GM23248 (cell line): ENCODE data around the gene ULBP3. TPM values are rescaled to one million over a fixed set of nuclear protein-coding genes. Genes with fewer than 3 reads are reported as not detected.

Experiments
- DNase-seq: peaks from one replicate; pipeline ENCODE4 v3.0.0-alpha.2; 2015
- H2AFZ ChIP-seq: fragments of 200-600 bp; sonication (generic); 2 replicates; pipeline ENCODE4 v1.6.1; 2016; ENCODE audit warnings: antibody characterized with exemption
- H3F3A ChIP-seq: fragments of 200-600 bp; sonication (generic); 2 replicates; pipeline ENCODE4 v1.6.1; 2016; ENCODE audit warnings: mild to moderate bottlenecking, antibody characterized with exemption, mixed run types; ENCODE audit not compliant: insufficient read depth
- H3K27ac ChIP-seq: fragments of 200-600 bp; sonication (generic); 2 replicates; pipeline ENCODE4 v1.5.1; 2016; ENCODE audit warnings: mild to moderate bottlenecking
- H3K27me3 ChIP-seq: fragments of 200-600 bp; sonication (generic); replicated peaks from 2 replicates; pipeline ENCODE4 v1.6.1; 2016; ENCODE audit warnings: mild to moderate bottlenecking; ENCODE audit not compliant: insufficient read depth
- H3K36me3 ChIP-seq: fragments of 200-600 bp; sonication (generic); 2 replicates; pipeline ENCODE4 v1.6.1; 2016; ENCODE audit warnings: low read depth, mild to moderate bottlenecking
- H3K4me1 ChIP-seq: fragments of 200-600 bp; sonication (generic); 2 replicates; pipeline ENCODE4 v1.6.1; 2016; ENCODE audit warnings: mild to moderate bottlenecking; ENCODE audit not compliant: insufficient read depth
- H3K4me2 ChIP-seq: fragments of 200-600 bp; sonication (generic); one replicate; pipeline ENCODE4 v1.6.1; 2016; ENCODE audit warnings: mild to moderate bottlenecking; ENCODE audit not compliant: unreplicated experiment
- H3K4me3 ChIP-seq: fragments of 200-600 bp; sonication (generic); 2 replicates; pipeline ENCODE4 v1.5.1; 2016; ENCODE audit warnings: mild to moderate bottlenecking
- H3K79me2 ChIP-seq: fragments of 200-600 bp; sonication (generic); 2 replicates; pipeline ENCODE4 v1.6.1; 2016; ENCODE audit warnings: mild to moderate bottlenecking; ENCODE audit not compliant: insufficient read depth
- H3K9ac ChIP-seq: fragments of 200-600 bp; sonication (generic); 2 replicates; pipeline ENCODE4 v1.6.1; 2016; ENCODE audit warnings: mild to moderate bottlenecking
- H3K9me2 ChIP-seq: fragments of 200-600 bp; sonication (generic); 2 replicates; pipeline ENCODE4 v1.6.1; 2016; ENCODE audit warnings: mixed run types, mild to moderate bottlenecking, moderate library complexity; ENCODE audit not compliant: insufficient read depth
- H3K9me3 ChIP-seq: fragments of 200-600 bp; sonication (generic); one replicate; pipeline ENCODE4 v1.6.1; 2017; ENCODE audit warnings: low read depth
- H4K20me1 ChIP-seq: fragments of 200-600 bp; sonication (generic); 2 replicates; pipeline ENCODE4 v1.6.0; 2016; ENCODE audit not compliant: insufficient read depth
- EZH2 ChIP-seq: fragments of 200-600 bp; sonication (generic); IDR thresholded peaks from 2 replicates; pipeline ENCODE4 v1.6.1; 2018; ENCODE audit warnings: antibody characterized with exemption, mild to moderate bottlenecking; ENCODE audit not compliant: insufficient read depth, poor library complexity, severe bottlenecking
- EZH2phosphoT487 ChIP-seq: fragments of 200-600 bp; sonication (generic); IDR thresholded peaks from 2 replicates; pipeline ENCODE4 v1.6.1; 2018; ENCODE audit warnings: antibody characterized with exemption, moderate library complexity, mild to moderate bottlenecking, low read depth; ENCODE audit not compliant: insufficient read depth
- WGBS, 2 experiments: methylation state at CpG; one replicate each; pipeline ENCODE4 v1.1.6; 2015 to 2017; ENCODE audit warnings: low lambda C conversion rate in 2 of 2, low coverage in 1 of 2; ENCODE audit errors: missing lambda C conversion rate in 2 of 2; 5-methylcytosine and 5-hydroxymethylcytosine counted together
- in situ Hi-C: fragments of 300-500 bp; cut with MboI; formaldehyde crosslinking; loops from 2 replicates; pipeline ENCODE4 v1.15.0; 2020
- polyA plus RNA-seq: library from polyadenylated mRNA; unstranded; fragments of >200 nt; fragmentation: Nextera tagmentation; extraction: Ambion mirVana; gene quantifications from 2 replicates; pipeline ENCODE4 v1.2.1, GENCODE V29; 2016
- total RNA-seq: library from RNA; depleted of rRNA; stranded (reverse); fragments of >200 nt; shearing (Covaris generic); gene quantifications from 2 replicates; pipeline ENCODE4 v1.2.3, GENCODE V29; 2014

ULBP3 gene
- total and polyA plus RNA-seq, 2 experiments from 2014 or later = 4.4 to 12.6 TPM

- H3F3A ChIP-seq = no peaks in the 10 kb centered on the region
- no peak for TF ChIP-seq EZH2
- TF ChIP-seq EZH2phosphoT487 = no peak
- no peaks in the 10 kb centered on the region for H3K79me2 ChIP-seq
- H2AFZ ChIP-seq = no peak overlapping the region
- H3K4me1 ChIP-seq = no peaks in the 10 kb centered on the region
- H4K20me1 ChIP-seq = no peaks in the 10 kb centered on the region
- in situ Hi-C loops = no loop called here
- H3K9me3 ChIP-seq = no peaks in the 10 kb centered on the region
- no peak overlapping the region for H3K27ac ChIP-seq
- no peak overlapping the region for H3K9ac ChIP-seq
- no peaks in the 10 kb centered on the region for H3K9me2 ChIP-seq
- WGBS, 2 experiments = 75% methylated on average over 8 of the region's 8 CpGs
- H3K4me3 ChIP-seq = no peak overlapping the region
- peaks cover 28% of the 10 kb centered on the region for H3K27me3 ChIP-seq
- H3K36me3 ChIP-seq = no peaks in the 10 kb centered on the region
- DNase-seq = no peak
- no peak overlapping the region for H3K4me2 ChIP-seq
Measured at GRCh38 chr6:150099546-150099945, 30.6 kb upstream of the ULBP3 start.

GRCh38 chr6:150098155-150098554 lies 29.2 kb upstream of the ULBP3 start:
- 88 to 90% methylated on average over 9 to 10 of the region's 10 CpGs for WGBS, 2 experiments

GRCh38 chr6:150093397-150093796 lies 24.5 kb upstream of the ULBP3 start:
- peaks cover 6% of the 10 kb centered on the region; the same call in 1 of the 2 replicates for H3K4me1 ChIP-seq
- DNase-seq = no peak
- peaks cover 23% of the 10 kb centered on the region; the same call in 1 of the 2 replicates for H3K27me3 ChIP-seq
- H3K79me2 ChIP-seq = no peaks in the 10 kb centered on the region
- in situ Hi-C loops = no loop called here
- WGBS, 2 experiments = 67 to 68% methylated on average over 6 of the region's 6 CpGs
- no peaks in the 10 kb centered on the region for H3K9me3 ChIP-seq
- H2AFZ ChIP-seq = no peak overlapping the region
- H3K4me3 ChIP-seq = no peak overlapping the region
- no peaks in the 10 kb centered on the region for H3K36me3 ChIP-seq
- H3F3A ChIP-seq = no peaks in the 10 kb centered on the region
- TF ChIP-seq EZH2phosphoT487 (no peak), EZH2 (no peak)
- H3K4me2 ChIP-seq = no peak overlapping the region
- no peaks in the 10 kb centered on the region for H3K9me2 ChIP-seq
- no peaks in the 10 kb centered on the region for H4K20me1 ChIP-seq
- H3K27ac ChIP-seq = no peak overlapping the region
- H3K9ac ChIP-seq = no peak overlapping the region

More at GRCh38 chr6:150098155-150098554, 29.2 kb upstream of the ULBP3 start:
- no peak overlapping the region for H3K9ac ChIP-seq
- no peaks in the 10 kb centered on the region for H3K9me3 ChIP-seq
- H4K20me1 ChIP-seq = no peaks in the 10 kb centered on the region
- no peaks in the 10 kb centered on the region for H3K4me1 ChIP-seq
- H3K9me2 ChIP-seq = no peaks in the 10 kb centered on the region
- in situ Hi-C loops = no loop called here
- no peak overlapping the region for H3K4me3 ChIP-seq
- no peak for DNase-seq
- peaks cover 28% of the 10 kb centered on the region for H3K27me3 ChIP-seq
- no peaks in the 10 kb centered on the region for H3F3A ChIP-seq
- H2AFZ ChIP-seq = no peak overlapping the region
- TF ChIP-seq EZH2 (no peak), EZH2phosphoT487 (no peak)
- H3K79me2 ChIP-seq = no peaks in the 10 kb centered on the region
- H3K27ac ChIP-seq = no peak overlapping the region
- no peaks in the 10 kb centered on the region for H3K36me3 ChIP-seq
- no peak overlapping the region for H3K4me2 ChIP-seq

- Histone ChIP-seq H3F3A (no peaks in the 10 kb centered on the region), H3K9ac (no peak overlapping the region), H3K27me3 (0 out of 2 replicates have a peak, but pooled peaks cover 11% of the 10 kb centered on the region), H4K20me1 (no peaks in the 10 kb centered on the region), H3K27ac (no peak overlapping the region), H3K9me2 (no peaks in the 10 kb centered on the region), H3K4me1 (peaks cover 6% of the 10 kb centered on the region; the same call in 1 of the 2 replicates), H3K4me3 (no peak overlapping the region), H2AFZ (no peak overlapping the region), H3K36me3 (no peaks in the 10 kb centered on the region), H3K4me2 (no peak overlapping the region), H3K79me2 (no peaks in the 10 kb centered on the region), H3K9me3 (no peaks in the 10 kb centered on the region)
- in situ Hi-C loops = no loop called here
- TF ChIP-seq EZH2 = no peak
- TF ChIP-seq EZH2phosphoT487 = no peak
- WGBS, 2 experiments = 47% methylated on average over 4 of the region's 4 CpGs
- peak; percentile 53 for DNase-seq
Measured at GRCh38 chr6:150091476-150091875, 22.6 kb upstream of the ULBP3 start.

GRCh38 chr6:150090328-150090727 lies 21.4 kb upstream of the ULBP3 start:
- 0 out of 2 replicates have a peak, but pooled peaks cover 4% of the 10 kb centered on the region for H3K27me3 ChIP-seq
- WGBS, 2 experiments = 100% methylated on average over 3 of the region's 3 CpGs
- H2AFZ ChIP-seq = no peak overlapping the region
- no peaks in the 10 kb centered on the region for H3K79me2 ChIP-seq
- no peak overlapping the region for H3K27ac ChIP-seq
- no peaks in the 10 kb centered on the region for H3K9me3 ChIP-seq
- no peaks in the 10 kb centered on the region for H3F3A ChIP-seq
- H3K4me3 ChIP-seq = no peak overlapping the region
- no peak overlapping the region for H3K4me2 ChIP-seq
- H3K9ac ChIP-seq = no peak overlapping the region
- no peaks in the 10 kb centered on the region for H3K36me3 ChIP-seq
- H3K9me2 ChIP-seq = no peaks in the 10 kb centered on the region
- TF ChIP-seq EZH2phosphoT487 (no peak), EZH2 (no peak)
- in situ Hi-C loops = no loop called here
- DNase-seq = no peak
- H3K4me1 ChIP-seq = peaks cover 6% of the 10 kb centered on the region; the same call in 1 of the 2 replicates
- H4K20me1 ChIP-seq = no peaks in the 10 kb centered on the region
